MM.1S (cell line): ENCODE data around the gene P3H2.

Experiments used
- EZH2 ChIP-seq: fragments of 300-600 bp; sonication (generic); optimal IDR thresholded peaks from 2 replicates; pipeline ENCODE3; 2017; ENCODE audit warnings: low read depth, mild to moderate bottlenecking, antibody characterized with exemption, low read length, mixed read lengths
- EZH2phosphoT487 ChIP-seq: fragments of 300-600 bp; sonication (generic); IDR thresholded peaks from 2 replicates; pipeline ENCODE4 v1.6.1; 2018; ENCODE audit warnings: antibody characterized with exemption, low read length
- TF ChIP-seq, protein P1 (sequence below): fragments of 300-600 bp; sonication (generic); IDR thresholded peaks from 2 replicates; pipeline ENCODE4 v1.5.1; 2016; ENCODE audit warnings: antibody characterized with exemption, low read length, mixed read lengths

DNA sequence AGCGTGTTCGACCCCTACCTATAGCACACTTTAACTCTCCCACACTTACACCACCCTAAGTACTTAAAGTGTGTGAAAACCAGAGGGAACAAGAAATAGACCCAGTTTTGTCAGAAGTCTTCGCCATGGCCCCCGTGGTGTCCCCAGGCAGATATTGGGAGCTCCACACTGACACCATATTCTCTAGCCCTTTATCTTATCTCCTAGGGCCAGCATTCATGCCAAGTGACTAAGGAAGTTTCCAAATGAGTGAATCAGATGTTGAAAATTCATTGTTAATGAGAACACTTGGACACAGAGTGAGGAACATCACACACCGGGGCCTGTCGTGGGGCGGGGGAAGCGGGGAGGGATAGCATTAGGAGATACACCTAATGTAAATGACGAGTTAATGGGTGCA lies 31.8 kb downstream of the P3H2 start:
- TF ChIP-seq, protein P1, sequence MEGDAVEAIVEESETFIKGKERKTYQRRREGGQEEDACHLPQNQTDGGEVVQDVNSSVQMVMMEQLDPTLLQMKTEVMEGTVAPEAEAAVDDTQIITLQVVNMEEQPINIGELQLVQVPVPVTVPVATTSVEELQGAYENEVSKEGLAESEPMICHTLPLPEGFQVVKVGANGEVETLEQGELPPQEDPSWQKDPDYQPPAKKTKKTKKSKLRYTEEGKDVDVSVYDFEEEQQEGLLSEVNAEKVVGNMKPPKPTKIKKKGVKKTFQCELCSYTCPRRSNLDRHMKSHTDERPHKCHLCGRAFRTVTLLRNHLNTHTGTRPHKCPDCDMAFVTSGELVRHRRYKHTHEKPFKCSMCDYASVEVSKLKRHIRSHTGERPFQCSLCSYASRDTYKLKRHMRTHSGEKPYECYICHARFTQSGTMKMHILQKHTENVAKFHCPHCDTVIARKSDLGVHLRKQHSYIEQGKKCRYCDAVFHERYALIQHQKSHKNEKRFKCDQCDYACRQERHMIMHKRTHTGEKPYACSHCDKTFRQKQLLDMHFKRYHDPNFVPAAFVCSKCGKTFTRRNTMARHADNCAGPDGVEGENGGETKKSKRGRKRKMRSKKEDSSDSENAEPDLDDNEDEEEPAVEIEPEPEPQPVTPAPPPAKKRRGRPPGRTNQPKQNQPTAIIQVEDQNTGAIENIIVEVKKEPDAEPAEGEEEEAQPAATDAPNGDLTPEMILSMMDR: no peak
- TF ChIP-seq EZH2: no peak
- TF ChIP-seq EZH2phosphoT487: no peak
